ENCODE measurements around the gene OR2G2. TPM values are rescaled to one million over a fixed set of nuclear protein-coding genes. Genes with fewer than 3 reads are reported as not detected.

OR2G2 gene
- total and polyA plus RNA-seq, 2 donors from 2014 or later: not detected

GRCh38 chr1:247551721-247552120, 36.4 kb upstream of the OR2G2 start:
- no peak overlapping the region for H3K9ac ChIP-seq (ENCODE audit: low read length in 3 of 3)
- H3K27me3 ChIP-seq (ENCODE audit: control insufficient read depth, insufficient read depth, low read length): no peaks in the 10 kb centered on the region
- H3K27ac ChIP-seq (ENCODE audit: low read depth in 2 of 2, low read length in 2 of 2): no peak overlapping the region
- H3K4me1 ChIP-seq (ENCODE audit: control insufficient read depth in 2 of 3, insufficient read depth in 2 of 3, low read depth in 1 of 3, low read length in 3 of 3): no peaks in the 10 kb centered on the region
- no peaks in the 10 kb centered on the region for H3K36me3 ChIP-seq (ENCODE audit: control insufficient read depth in 2 of 3, insufficient read depth in 3 of 3, low read length in 3 of 3)
- intact Hi-C loops (cut with DNase I): no loop called here
- no peak for FAIRE-seq
- H3K9me3 ChIP-seq (ENCODE audit: control insufficient read depth in 2 of 3, insufficient read depth in 1 of 3, low read length in 3 of 3): no peaks in the 10 kb centered on the region
- H3K4me3 ChIP-seq (ENCODE audit: low read length in 3 of 3): no peak overlapping the region
- no peak for DNase-seq
- TF ChIP-seq, protein P1, sequence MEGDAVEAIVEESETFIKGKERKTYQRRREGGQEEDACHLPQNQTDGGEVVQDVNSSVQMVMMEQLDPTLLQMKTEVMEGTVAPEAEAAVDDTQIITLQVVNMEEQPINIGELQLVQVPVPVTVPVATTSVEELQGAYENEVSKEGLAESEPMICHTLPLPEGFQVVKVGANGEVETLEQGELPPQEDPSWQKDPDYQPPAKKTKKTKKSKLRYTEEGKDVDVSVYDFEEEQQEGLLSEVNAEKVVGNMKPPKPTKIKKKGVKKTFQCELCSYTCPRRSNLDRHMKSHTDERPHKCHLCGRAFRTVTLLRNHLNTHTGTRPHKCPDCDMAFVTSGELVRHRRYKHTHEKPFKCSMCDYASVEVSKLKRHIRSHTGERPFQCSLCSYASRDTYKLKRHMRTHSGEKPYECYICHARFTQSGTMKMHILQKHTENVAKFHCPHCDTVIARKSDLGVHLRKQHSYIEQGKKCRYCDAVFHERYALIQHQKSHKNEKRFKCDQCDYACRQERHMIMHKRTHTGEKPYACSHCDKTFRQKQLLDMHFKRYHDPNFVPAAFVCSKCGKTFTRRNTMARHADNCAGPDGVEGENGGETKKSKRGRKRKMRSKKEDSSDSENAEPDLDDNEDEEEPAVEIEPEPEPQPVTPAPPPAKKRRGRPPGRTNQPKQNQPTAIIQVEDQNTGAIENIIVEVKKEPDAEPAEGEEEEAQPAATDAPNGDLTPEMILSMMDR (IDR thresholded peaks at IDR 0.05; ENCODE audit: borderline replicate concordance, extremely low read depth, insufficient read depth): no peak

- Histone ChIP-seq H3K36me3 (ENCODE audit: control insufficient read depth in 2 of 3, insufficient read depth in 3 of 3, low read length in 3 of 3) (no peaks in the 10 kb centered on the region), H3K4me1 (ENCODE audit: control insufficient read depth in 2 of 3, insufficient read depth in 2 of 3, low read depth in 1 of 3, low read length in 3 of 3) (no peaks in the 10 kb centered on the region), H3K9ac (ENCODE audit: low read length in 3 of 3) (no peak overlapping the region), H3K4me3 (ENCODE audit: low read length in 3 of 3) (no peak overlapping the region), H3K27me3 (ENCODE audit: control insufficient read depth, insufficient read depth, low read length) (no peaks in the 10 kb centered on the region), H3K27ac (ENCODE audit: low read depth in 2 of 2, low read length in 2 of 2) (no peak overlapping the region), H3K9me3 (ENCODE audit: control insufficient read depth in 2 of 3, insufficient read depth in 1 of 3, low read length in 3 of 3) (no peaks in the 10 kb centered on the region)
- TF ChIP-seq, protein P1 (IDR thresholded peaks at IDR 0.05; ENCODE audit: borderline replicate concordance, extremely low read depth, insufficient read depth): no peak
- FAIRE-seq (no peak), DNase-seq (no peak)
- intact Hi-C loops (cut with DNase I): no loop called here
These were observed 35.9 kb upstream of the OR2G2 start for GRCh38 chr1:247552231-247552630.

- Histone ChIP-seq H3K9ac (ENCODE audit: low read length in 3 of 3) (no peak overlapping the region), H3K4me3 (ENCODE audit: low read length in 3 of 3) (no peak overlapping the region), H3K27me3 (ENCODE audit: control insufficient read depth, insufficient read depth, low read length) (no peaks in the 10 kb centered on the region), H3K9me3 (ENCODE audit: control insufficient read depth in 2 of 3, insufficient read depth in 1 of 3, low read length in 3 of 3) (no peaks in the 10 kb centered on the region), H3K27ac (ENCODE audit: low read depth in 2 of 2, low read length in 2 of 2) (no peak overlapping the region), H3K36me3 (ENCODE audit: control insufficient read depth in 2 of 3, insufficient read depth in 3 of 3, low read length in 3 of 3) (no peaks in the 10 kb centered on the region), H3K4me1 (ENCODE audit: control insufficient read depth in 2 of 3, insufficient read depth in 2 of 3, low read depth in 1 of 3, low read length in 3 of 3) (no peaks in the 10 kb centered on the region)
- no peak for DNase-seq
- no peak for FAIRE-seq
- TF ChIP-seq, protein P1 (IDR thresholded peaks at IDR 0.05; ENCODE audit: borderline replicate concordance, extremely low read depth, insufficient read depth): no peak
- intact Hi-C loops (cut with DNase I): no loop called here
These were observed 30.1 kb upstream of the OR2G2 start for GRCh38 chr1:247557926-247558674.
